Endothelial cell of hepatic sinusoid (primary cell): ENCODE data around the gene BPIFB3.

Source experiments
- in situ Hi-C: cut with HindIII; loops from 2 replicates; pipeline ENCODE4 v1.10.0; 2017; ENCODE audit warnings: low sequenced_read_pairs

The BPIFB3 gene

GRCh38 chr20:33061658-33062028, 7.9 kb downstream of the BPIFB3 start:
- in situ Hi-C loops: no loop called here

- in situ Hi-C loops: no loop called here
Observed at GRCh38 chr20:33062105-33062824, 8.6 kb downstream of the BPIFB3 start.

- in situ Hi-C loops: no loop called here
Observed at GRCh38 chr20:33062825-33063149, 9.1 kb downstream of the BPIFB3 start.

GRCh38 chr20:33063271-33063670, 9.6 kb downstream of the BPIFB3 start:
- in situ Hi-C loops: no loop called here

GRCh38 chr20:33064572-33065287, 11.0 kb downstream of the BPIFB3 start:
- in situ Hi-C loops: no loop called here

- in situ Hi-C loops: no loop called here
Observed at GRCh38 chr20:33065785-33066184, 12.1 kb downstream of the BPIFB3 start.

- in situ Hi-C loops: no loop called here
Observed at GRCh38 chr20:33067806-33068205, 14.1 kb downstream of the BPIFB3 start.

GRCh38 chr20:33068251-33068939, 14.7 kb downstream of the BPIFB3 start:
- in situ Hi-C loops: no loop called here

GRCh38 chr20:33069673-33070072, 16.0 kb downstream of the BPIFB3 start:
- in situ Hi-C loops: loop anchor here (10.0 kb wide), 2 partner anchors 85 to 245 kb away; no protein-coding TSS in a partner anchor

- in situ Hi-C loops: loop anchor here (10.0 kb wide), 2 partner anchors 84 to 244 kb away; no protein-coding TSS in a partner anchor
Observed at GRCh38 chr20:33070111-33071053, 16.7 kb downstream of the BPIFB3 start.

GRCh38 chr20:33071198-33071597, 17.5 kb downstream of the BPIFB3 start:
- in situ Hi-C loops: loop anchor here (10.0 kb wide), 2 partner anchors 84 to 244 kb away; no protein-coding TSS in a partner anchor

GRCh38 chr20:33072362-33072761, 18.7 kb downstream of the BPIFB3 start:
- in situ Hi-C loops: loop anchor here (10.0 kb wide), 2 partner anchors 82 to 242 kb away; no protein-coding TSS in a partner anchor

- in situ Hi-C loops: loop anchor here (10.0 kb wide), 2 partner anchors 82 to 242 kb away; no protein-coding TSS in a partner anchor
Observed at GRCh38 chr20:33072813-33073212, 19.1 kb downstream of the BPIFB3 start.

GRCh38 chr20:33074675-33075074, 21.0 kb downstream of the BPIFB3 start:
- in situ Hi-C loops: loop anchor here (10.0 kb wide), 2 partner anchors 80 to 240 kb away; no protein-coding TSS in a partner anchor

GRCh38 chr20:33075281-33075680, 21.6 kb downstream of the BPIFB3 start:
- in situ Hi-C loops: loop anchor here (10.0 kb wide), 2 partner anchors 80 to 240 kb away; no protein-coding TSS in a partner anchor

GRCh38 chr20:33076662-33077372, 23.1 kb downstream of the BPIFB3 start:
- in situ Hi-C loops: loop anchor here (10.0 kb wide), 2 partner anchors 78 to 238 kb away; no protein-coding TSS in a partner anchor

GRCh38 chr20:33079259-33079658, 25.6 kb downstream of the BPIFB3 start, which contains the start of gene BPIFB4:
Gene BPIFB4 (plus strand): TSS chr20:33079643. CDS start chr20:33081527, 1,884 bp downstream.
- in situ Hi-C loops: loop anchor here (10.0 kb wide), 2 partner anchors 76 to 236 kb away; no protein-coding TSS in a partner anchor

- in situ Hi-C loops: no loop called here
Observed at GRCh38 chr20:33081411-33082154, 27.9 kb downstream of the BPIFB3 start.

GRCh38 chr20:33082546-33082945, 28.8 kb downstream of the BPIFB3 start:
- in situ Hi-C loops: no loop called here
